ENCODE results near the gene PRIM2. TPM values are rescaled to one million over a fixed set of nuclear protein-coding genes. Genes with fewer than 3 reads are reported as not detected.
A peak's percentile ranks its signal among the peaks of the same experiment; 100 is the strongest.

The PRIM2 gene
- total and polyA plus RNA-seq, 2 of the 4 experiments (the other 2 are of a cell fraction) = 11.8 to 37.5 TPM

DNA sequence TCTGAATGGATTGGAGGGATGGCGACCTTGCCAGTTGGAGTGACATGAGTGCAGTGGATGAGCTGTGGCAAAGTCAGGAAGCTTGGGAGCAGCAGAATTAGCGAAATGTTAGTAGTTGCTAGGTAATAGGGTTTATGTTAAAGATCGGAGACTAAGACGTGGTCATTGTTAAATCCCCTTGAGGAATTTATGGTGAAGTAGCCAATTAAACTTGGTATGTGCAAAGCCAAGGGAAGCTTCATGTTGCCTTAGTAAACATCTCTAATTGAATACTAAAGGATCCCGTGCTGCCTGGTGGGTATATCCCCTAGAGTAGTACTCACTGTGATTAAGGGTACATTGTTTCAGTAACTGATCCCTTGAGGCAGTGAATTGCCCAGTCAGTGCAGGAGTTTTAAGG is 106.0 kb downstream of the PRIM2 start:
- ChIA-PET CTCF (interaction anchor here (0.8 kb wide), 1 partner anchor 9 kb away, joined by 3 read pairs; no protein-coding TSS in a partner anchor), POLR2A (ENCODE audit: unreplicated experiment) (no interaction called here)
- in situ Hi-C loops (cut with MboI; ENCODE audit: low sequenced_read_pairs) = no loop called here
- Histone ChIP-seq H3K23ac (ENCODE audit: low read depth, low read length) (peak overlapping the region; percentile 67; the same call in 1 of the 2 replicates), H4K8ac (ENCODE audit: low read depth in 2 of 2, low read length in 2 of 2) (peak overlapping the region; percentile 42 to 74; a peak in 3 of 4 replicates), H3K79me1 (ENCODE audit: low read depth in 1 of 2, low read length in 2 of 2) (peaks cover 15 to 24% of the 10 kb centered on the region in 2 experiments), H2BK5ac (ENCODE audit: low read depth, low read length, poor library complexity, severe bottlenecking) (peak overlapping the region; percentile 72), H2AK5ac (ENCODE audit: low read depth, low read length) (peak overlapping the region; percentile 65; the same call in 1 of the 2 replicates), H4K91ac (ENCODE audit: insufficient read depth, low read depth, low read length) (peak overlapping the region; percentile 73), H2AFZ (replicated peaks; ENCODE audit: low read length, poor library complexity) (no peak overlapping the region), H3K36me3 (ENCODE audit: control insufficient read depth, insufficient read depth, low read length) (no peaks in the 10 kb centered on the region), H3K4me1 (ENCODE audit: control insufficient read depth, insufficient read depth, low read length) (peaks cover 5% of the 10 kb centered on the region), H3K18ac (ENCODE audit: low read depth, low read length) (peak overlapping the region; percentile 92), H2BK15ac (ENCODE audit: low read depth, low read length) (peak overlapping the region; percentile 35; the same call in 1 of the 3 replicates), H2BK120ac (ENCODE audit: low read depth, low read length) (peak overlapping the region; percentile 87), H4K5ac (ENCODE audit: low read depth, low read length) (peak overlapping the region; percentile 78), H3K4ac (ENCODE audit: low read depth, low read length) (peak overlapping the region; percentile 63), H3K56ac (ENCODE audit: extremely low read depth, insufficient read depth, low read length) (no peak overlapping the region), H3K4me3 (ENCODE audit: insufficient read depth, low read depth, low read length) (no peak overlapping the region), H3K27me3 (ENCODE audit: control insufficient read depth, insufficient read depth, low read length) (no peaks in the 10 kb centered on the region), H4K20me1 (ENCODE audit: insufficient read depth, low read length) (no peaks in the 10 kb centered on the region), H3K9me3 (ENCODE audit: control insufficient read depth, insufficient read depth, low read length) (no peaks in the 10 kb centered on the region), H3K14ac (replicated peaks; ENCODE audit: low read depth, low read length) (peak overlapping the region; percentile 77), H3K9ac (ENCODE audit: low read depth, low read length) (0 out of 2 replicates have a peak overlapping the region, but pooled peaks have one; percentile 33), H3K9me1 (ENCODE audit: insufficient read depth, low read length) (peaks cover 7% of the 10 kb centered on the region; the same call in 1 of the 2 replicates), H3K4me2 (ENCODE audit: low read depth, low read length) (peak overlapping the region; percentile 2; the same call in 1 of the 2 replicates), H2BK20ac (ENCODE audit: low read depth, low read length) (peak overlapping the region; percentile 88), H2AK9ac (replicated peaks; ENCODE audit: low read depth, low read length, poor library complexity) (peak overlapping the region; percentile 17), H3K27ac (ENCODE audit: insufficient read depth, low read length) (peak overlapping the region; percentile 57; the same call in 1 of the 2 replicates)
- intact Hi-C loops (cut with micrococcal nuclease) = loop anchor here (10.0 kb wide), 1 partner anchor 59 kb away; no protein-coding TSS in a partner anchor
- WGBS, 2 experiments (ENCODE audit: extremely low coverage in 2 of 2, insufficient read length in 1 of 2) = 100% methylated on average over 1 of the region's 5 CpGs; no CpG with 5 or more reads in 1 of the 2 experiments
- DNase-seq = no peak
- no TSS peak for BruUV-seq (replicated peaks)
- dilution Hi-C loops (cut with HindIII; ENCODE audit: low sequenced_read_pairs, unreplicated experiment) = no loop called here
- TF ChIP-seq CEBPB (IDR thresholded peaks at IDR 0.05; ENCODE audit: low read depth, low read length) (no peak), FOS (IDR thresholded peaks at IDR 0.05; ENCODE audit: low read depth, low read length) (no peak), RCOR1 (IDR thresholded peaks at IDR 0.05; ENCODE audit: insufficient replicate concordance, low read length) (no peak), CHD1 (IDR thresholded peaks at IDR 0.05; ENCODE audit: low read depth, low read length) (no peak), MAFK (IDR thresholded peaks at IDR 0.05; ENCODE audit: low read depth, low read length) (no peak), POLR2A (IDR thresholded peaks at IDR 0.05; ENCODE audit: low read depth, low read length) (no peak), CTCF (conservative IDR thresholded peaks at IDR 0.05; ENCODE audit: low read depth, low read length) (no peak), RFX5 (IDR thresholded peaks at IDR 0.05; ENCODE audit: low read depth, low read length) (no peak), MXI1 (IDR thresholded peaks at IDR 0.05; ENCODE audit: borderline replicate concordance, low read depth, low read length) (no peak), RAD21 (IDR thresholded peaks at IDR 0.05; ENCODE audit: low read length) (no peak), MAZ (IDR thresholded peaks at IDR 0.05; ENCODE audit: borderline replicate concordance, low read depth, low read length) (no peak), NFE2L2 (IDR thresholded peaks at IDR 0.05; ENCODE audit: low read depth, low read length) (no peak), SMC3 (IDR thresholded peaks at IDR 0.05; ENCODE audit: low read depth, low read length) (no peak), BHLHE40 (IDR thresholded peaks at IDR 0.05; ENCODE audit: low read depth, low read length) (no peak)
- TF ChIP-seq, protein P1, sequence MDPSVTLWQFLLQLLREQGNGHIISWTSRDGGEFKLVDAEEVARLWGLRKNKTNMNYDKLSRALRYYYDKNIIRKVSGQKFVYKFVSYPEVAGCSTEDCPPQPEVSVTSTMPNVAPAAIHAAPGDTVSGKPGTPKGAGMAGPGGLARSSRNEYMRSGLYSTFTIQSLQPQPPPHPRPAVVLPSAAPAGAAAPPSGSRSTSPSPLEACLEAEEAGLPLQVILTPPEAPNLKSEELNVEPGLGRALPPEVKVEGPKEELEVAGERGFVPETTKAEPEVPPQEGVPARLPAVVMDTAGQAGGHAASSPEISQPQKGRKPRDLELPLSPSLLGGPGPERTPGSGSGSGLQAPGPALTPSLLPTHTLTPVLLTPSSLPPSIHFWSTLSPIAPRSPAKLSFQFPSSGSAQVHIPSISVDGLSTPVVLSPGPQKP (IDR thresholded peaks at IDR 0.05; ENCODE audit: borderline replicate concordance, low read depth, low read length) = no peak
- TF ChIP-seq, protein P2, sequence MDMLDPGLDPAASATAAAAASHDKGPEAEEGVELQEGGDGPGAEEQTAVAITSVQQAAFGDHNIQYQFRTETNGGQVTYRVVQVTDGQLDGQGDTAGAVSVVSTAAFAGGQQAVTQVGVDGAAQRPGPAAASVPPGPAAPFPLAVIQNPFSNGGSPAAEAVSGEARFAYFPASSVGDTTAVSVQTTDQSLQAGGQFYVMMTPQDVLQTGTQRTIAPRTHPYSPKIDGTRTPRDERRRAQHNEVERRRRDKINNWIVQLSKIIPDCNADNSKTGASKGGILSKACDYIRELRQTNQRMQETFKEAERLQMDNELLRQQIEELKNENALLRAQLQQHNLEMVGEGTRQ (IDR thresholded peaks at IDR 0.05; ENCODE audit: low read depth, low read length) = no peak
- peak; percentile 28 for ATAC-seq (ENCODE audit: low read depth)

Measured in IMR-90 (cell line).